PFSK-1 (cell line): ENCODE results near the gene POLR2C.

Experiments
- FOXP2 ChIP-seq: optimal IDR thresholded peaks from 2 replicates; pipeline ENCODE3; 2011; ENCODE audit warnings: borderline replicate concordance, control low read depth, inconsistent platforms; ENCODE audit not compliant: insufficient read depth; ENCODE audit errors: extremely low read length, extremely low read depth
- POLR2AphosphoS5 ChIP-seq: IDR thresholded peaks from 2 replicates; pipeline ENCODE4 v1.6.1; 2012; ENCODE audit warnings: low read depth, mild to moderate bottlenecking, control low read depth, low read length, moderate library complexity
- SIN3A ChIP-seq: IDR thresholded peaks from 2 replicates; pipeline ENCODE4 v1.6.1; 2012; ENCODE audit warnings: mild to moderate bottlenecking, low read length, moderate library complexity, borderline replicate concordance; ENCODE audit not compliant: insufficient read depth
- TAF1 ChIP-seq: IDR thresholded peaks from 2 replicates; pipeline ENCODE4 v1.6.1; 2012; ENCODE audit warnings: low read length, control low read depth, borderline replicate concordance; ENCODE audit not compliant: insufficient read depth
- TF ChIP-seq, protein P1 (sequence below), 2 experiments: IDR thresholded peaks; 2 replicates each; pipeline versions ENCODE4 v1.6.1 to v1.8.0; 2011 to 2012; ENCODE audit warnings: low read depth in 2 of 2, low read length in 2 of 2, control low read depth in 1 of 2, inconsistent platforms in 1 of 2, mild to moderate bottlenecking in 1 of 2, moderate library complexity in 1 of 2; ENCODE audit not compliant: insufficient read depth in 1 of 2

POLR2C gene

DNA sequence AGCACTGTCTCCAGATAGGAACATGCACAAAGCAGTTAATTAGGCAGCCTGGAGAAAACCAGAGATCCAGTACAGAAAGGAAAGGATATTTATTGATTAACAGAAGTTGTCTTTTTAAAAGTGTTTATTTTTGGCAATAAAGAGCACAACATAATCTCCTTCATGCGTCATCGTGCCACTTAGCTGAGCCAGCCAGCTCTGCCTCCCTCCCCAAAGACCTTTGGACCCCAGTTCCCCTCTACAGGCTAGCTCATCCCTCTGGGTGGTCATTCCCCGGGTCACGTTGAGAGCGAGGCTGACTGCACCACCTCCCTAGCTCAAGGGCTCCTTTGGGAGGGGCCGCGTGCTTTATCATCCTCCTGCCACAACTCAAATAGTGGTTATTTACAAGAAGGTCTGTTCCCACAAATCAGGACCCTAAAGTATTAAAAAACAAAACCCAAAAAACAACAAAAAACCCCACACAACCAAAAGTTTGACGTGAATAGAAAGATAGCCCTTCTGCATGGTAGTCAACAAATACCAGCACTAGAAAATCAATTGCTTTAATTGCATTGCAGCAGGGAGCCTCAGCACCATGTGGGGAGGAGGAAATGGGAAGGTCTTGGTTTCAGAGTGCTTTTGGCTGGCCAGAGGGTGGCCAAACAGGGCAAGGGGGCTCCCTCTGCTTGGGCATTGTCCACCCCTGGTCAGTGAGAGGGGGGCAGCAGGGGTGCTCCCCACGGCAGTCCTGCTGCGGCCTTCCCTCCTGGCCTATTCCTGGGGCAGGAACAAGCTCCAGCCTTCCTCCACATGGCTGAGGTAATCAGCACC is 9.6 kb downstream of the POLR2C start:
- TF ChIP-seq SIN3A (no peak), TAF1 (no peak), POLR2AphosphoS5 (no peak; the same call in 1 of the 2 replicates), FOXP2 (no peak)
- TF ChIP-seq, protein P1, sequence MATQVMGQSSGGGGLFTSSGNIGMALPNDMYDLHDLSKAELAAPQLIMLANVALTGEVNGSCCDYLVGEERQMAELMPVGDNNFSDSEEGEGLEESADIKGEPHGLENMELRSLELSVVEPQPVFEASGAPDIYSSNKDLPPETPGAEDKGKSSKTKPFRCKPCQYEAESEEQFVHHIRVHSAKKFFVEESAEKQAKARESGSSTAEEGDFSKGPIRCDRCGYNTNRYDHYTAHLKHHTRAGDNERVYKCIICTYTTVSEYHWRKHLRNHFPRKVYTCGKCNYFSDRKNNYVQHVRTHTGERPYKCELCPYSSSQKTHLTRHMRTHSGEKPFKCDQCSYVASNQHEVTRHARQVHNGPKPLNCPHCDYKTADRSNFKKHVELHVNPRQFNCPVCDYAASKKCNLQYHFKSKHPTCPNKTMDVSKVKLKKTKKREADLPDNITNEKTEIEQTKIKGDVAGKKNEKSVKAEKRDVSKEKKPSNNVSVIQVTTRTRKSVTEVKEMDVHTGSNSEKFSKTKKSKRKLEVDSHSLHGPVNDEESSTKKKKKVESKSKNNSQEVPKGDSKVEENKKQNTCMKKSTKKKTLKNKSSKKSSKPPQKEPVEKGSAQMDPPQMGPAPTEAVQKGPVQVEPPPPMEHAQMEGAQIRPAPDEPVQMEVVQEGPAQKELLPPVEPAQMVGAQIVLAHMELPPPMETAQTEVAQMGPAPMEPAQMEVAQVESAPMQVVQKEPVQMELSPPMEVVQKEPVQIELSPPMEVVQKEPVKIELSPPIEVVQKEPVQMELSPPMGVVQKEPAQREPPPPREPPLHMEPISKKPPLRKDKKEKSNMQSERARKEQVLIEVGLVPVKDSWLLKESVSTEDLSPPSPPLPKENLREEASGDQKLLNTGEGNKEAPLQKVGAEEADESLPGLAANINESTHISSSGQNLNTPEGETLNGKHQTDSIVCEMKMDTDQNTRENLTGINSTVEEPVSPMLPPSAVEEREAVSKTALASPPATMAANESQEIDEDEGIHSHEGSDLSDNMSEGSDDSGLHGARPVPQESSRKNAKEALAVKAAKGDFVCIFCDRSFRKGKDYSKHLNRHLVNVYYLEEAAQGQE (IDR thresholded peaks at IDR 0.05; ENCODE audit: insufficient read depth in 1 of 2, low read depth in 2 of 2, low read length in 2 of 2) = no peak

GRCh38 chr16:57472665-57473060 is 10.2 kb downstream of the POLR2C start:
- TF ChIP-seq, protein P1 (IDR thresholded peaks at IDR 0.05; ENCODE audit: insufficient read depth in 1 of 2, low read depth in 2 of 2, low read length in 2 of 2) = no peak
- TF ChIP-seq POLR2AphosphoS5 = 0 out of 2 replicates have a peak, but pooled peaks have one; percentile 22
- no peak for TF ChIP-seq FOXP2
- no peak for TF ChIP-seq TAF1
- no peak for TF ChIP-seq SIN3A

DNA sequence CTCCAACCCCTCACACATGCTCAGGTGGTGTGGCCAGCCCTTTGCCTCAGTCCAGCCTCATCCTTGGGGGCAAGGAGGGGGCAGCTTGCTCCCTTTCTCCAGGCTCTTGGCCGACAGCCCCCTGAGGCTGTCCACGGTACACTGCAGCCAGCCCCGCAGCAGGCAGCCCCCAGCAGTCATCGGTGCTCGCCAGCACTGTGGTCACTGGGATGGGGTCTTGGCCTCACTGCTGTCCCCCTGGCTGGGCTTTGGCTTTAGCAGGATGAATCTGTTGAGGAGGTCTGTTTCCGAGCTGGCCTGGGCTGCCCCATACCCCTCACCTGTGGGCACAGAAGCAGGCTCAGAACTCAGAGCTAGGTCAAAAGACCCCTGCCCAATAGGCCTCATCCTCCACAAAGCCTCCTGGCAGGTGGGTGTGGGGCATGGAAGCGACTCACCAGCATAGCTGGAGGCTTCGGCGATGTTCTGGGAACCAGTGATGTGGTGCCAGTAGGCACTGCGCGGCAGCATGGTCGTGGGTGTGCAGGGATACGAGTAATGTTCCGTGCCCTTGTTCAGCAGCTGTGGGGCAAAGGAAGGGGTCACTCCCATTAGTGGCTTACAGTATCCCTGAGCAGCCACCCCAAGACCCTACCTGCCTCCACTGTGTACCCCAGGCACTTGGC is 10.8 kb downstream of the POLR2C start:
- TF ChIP-seq TAF1 (no peak), FOXP2 (no peak), SIN3A (no peak), POLR2AphosphoS5 (no peak)
- TF ChIP-seq, protein P1 (IDR thresholded peaks at IDR 0.05; ENCODE audit: insufficient read depth in 1 of 2, low read depth in 2 of 2, low read length in 2 of 2) = no peak

DNA sequence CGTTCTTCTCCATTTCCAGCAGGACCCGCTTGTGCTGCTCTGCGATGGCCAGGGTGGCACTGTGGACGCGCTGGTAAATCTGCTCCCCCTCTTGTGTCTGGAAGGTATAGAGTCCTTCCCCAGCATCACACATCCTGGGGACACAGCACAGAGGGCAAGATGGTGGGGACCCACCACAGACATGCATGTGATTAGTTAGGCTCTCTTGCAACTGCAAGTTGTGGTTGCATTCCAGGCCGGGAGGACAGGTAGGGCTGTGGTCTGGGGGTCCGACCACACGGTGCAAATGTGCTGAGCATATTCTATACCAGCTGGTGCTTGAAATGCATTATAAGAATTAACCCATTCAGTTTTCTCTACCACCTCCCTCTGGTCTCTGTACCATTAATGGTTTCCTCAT is 11.4 kb downstream of the POLR2C start:
- TF ChIP-seq SIN3A (no peak), POLR2AphosphoS5 (no peak), TAF1 (no peak), FOXP2 (no peak)
- TF ChIP-seq, protein P1 (IDR thresholded peaks at IDR 0.05; ENCODE audit: insufficient read depth in 1 of 2, low read depth in 2 of 2, low read length in 2 of 2) = no peak
